K562 (cell line): ENCODE data around the gene SLX9. TPM values are rescaled to one million over a fixed set of nuclear protein-coding genes. Genes with fewer than 3 reads are reported as not detected.

Experiments used
- ATAC-seq: fragments of 200-7000 bp; cut with Tn5 transposase; 3 replicates; pipeline ENCODE4 v1.9.1; 2020; ENCODE audit warnings: moderate library complexity
- BruUV-seq: library from RNA; stranded (reverse); fragments of 400-500 nt; replicated peaks from 2 replicates; lab custom pipeline; 2021; lab: Mats Ljungman, UMichigan
- CTCF ChIA-PET: fragments of 300-600 bp; formaldehyde crosslinking; extraction: SDS; loops from one replicate; lab custom pipeline; 2021; ENCODE audit warnings: low intra/inter-chr PET ratio; lab: Yijun Ruan, JAX
- POLR2A ChIA-PET: fragments of 300-600, 350-650 bp; sonication (Branson Sonifier 250); formaldehyde crosslinking; extraction: SDS; loops from one replicate; lab custom pipeline; 2021; ENCODE audit warnings: antibody characterized with exemption, inconsistent platforms; lab: Yijun Ruan, JAX
- DNase-seq, 4 experiments: peaks; one replicate each; pipeline versions ENCODE4 v3.0.0 to v3.0.0-alpha.2; 2011 to 2018; ENCODE audit warnings: low spot score in 3 of 4, mixed read lengths in 3 of 4; ENCODE audit errors: extremely low read depth in 1 of 4
- FAIRE-seq: peaks from 2 replicates; lab custom pipeline; 2011; peaks lifted over from hg19 to GRCh38; lab: Jason Lieb, UNC
- H2AFZ ChIP-seq: 2 replicates; pipeline ENCODE4 v1.6.0; 2011; ENCODE audit warnings: low read depth, low read length, control low read depth, inconsistent platforms
- H3K27ac ChIP-seq: fragments of 200-600 bp; 3 replicates; pipeline ENCODE4 v1.8.0; 2011; ENCODE audit warnings: low read depth, mild to moderate bottlenecking, control low read depth, inconsistent platforms, low read length, moderate library complexity, mixed read lengths; ENCODE audit errors: extremely low read depth
- H3K27me3 ChIP-seq, 2 experiments: fragments of 300-600 bp in 1 of 2; 2 replicates in 1 of 2; 3 replicates in 1 of 2; pipeline versions ENCODE4 v1.6.0 to v1.8.0; 2011; ENCODE audit warnings: inconsistent platforms in 2 of 2, low read length in 2 of 2, mild to moderate bottlenecking in 1 of 2, mixed read lengths in 1 of 2, moderate library complexity in 1 of 2; ENCODE audit not compliant: control insufficient read depth in 2 of 2, insufficient read depth in 2 of 2
- H3K36me3 ChIP-seq: fragments of 300-600 bp; 3 replicates; pipeline ENCODE4 v1.8.0; 2011; ENCODE audit warnings: mild to moderate bottlenecking, low read length, inconsistent platforms; ENCODE audit not compliant: control insufficient read depth, insufficient read depth
- H3K4me1 ChIP-seq, 2 experiments: fragments of 200-600 bp in 1 of 2; replicated peaks in 1 of 2; 2 replicates in 1 of 2; 3 replicates in 1 of 2; pipeline versions ENCODE4 v1.5.1 to v1.8.0; 2011; ENCODE audit warnings: inconsistent platforms in 2 of 2, low read length in 2 of 2, mild to moderate bottlenecking in 1 of 2, mixed read lengths in 1 of 2, moderate library complexity in 1 of 2; ENCODE audit not compliant: control insufficient read depth in 2 of 2, insufficient read depth in 2 of 2
- H3K4me2 ChIP-seq: 2 replicates; pipeline ENCODE4 v1.6.1; 2011; ENCODE audit warnings: low read length, control low read depth, inconsistent platforms, mixed read lengths; ENCODE audit not compliant: insufficient read depth
- H3K4me3 ChIP-seq: fragments of 200-600 bp; sonication (generic), shearing (Covaris generic); 2 replicates; pipeline ENCODE4 v1.5.1; 2016; ENCODE audit warnings: control low read depth, inconsistent platforms
- H3K79me2 ChIP-seq: fragments of 200-600 bp; 3 replicates; pipeline ENCODE4 v1.8.0; 2011; ENCODE audit warnings: low read length, inconsistent platforms; ENCODE audit not compliant: control insufficient read depth, insufficient read depth
- H3K9ac ChIP-seq, 2 experiments: 2 replicates each; pipeline versions ENCODE4 v1.6.0 to v1.6.1; 2011; ENCODE audit warnings: low read depth in 2 of 2, low read length in 2 of 2, control low read depth in 1 of 2, inconsistent platforms in 1 of 2, mild to moderate bottlenecking in 1 of 2, mixed read lengths in 1 of 2; ENCODE audit not compliant: insufficient read depth in 1 of 2
- H3K9me1 ChIP-seq: one replicate; pipeline ENCODE4 v1.6.0; 2011; ENCODE audit warnings: inconsistent platforms, mild to moderate bottlenecking, low read length, moderate library complexity; ENCODE audit not compliant: control insufficient read depth, insufficient read depth
- H3K9me3 ChIP-seq: replicated peaks from 2 replicates; pipeline ENCODE4 v1.5.1; 2011; ENCODE audit warnings: low read depth, low read length, inconsistent platforms; ENCODE audit not compliant: control insufficient read depth, insufficient read depth
- H4K20me1 ChIP-seq: replicated peaks from 2 replicates; pipeline ENCODE4 v1.6.1; 2011; ENCODE audit warnings: low read length, inconsistent platforms, mixed read lengths; ENCODE audit not compliant: control insufficient read depth, insufficient read depth
- MTA3 ChIP-seq: fragments of 450-650 bp; formaldehyde crosslinking; IDR thresholded peaks from 2 replicates; pipeline ENCODE4 v1.6.1; 2017; ENCODE audit warnings: mild to moderate bottlenecking, borderline replicate concordance
- WGBS: fragments of 100-300 bp; shearing (Covaris generic); methylation state at CpG from one replicate; pipeline ENCODE4 v1.1.6; 2016; ENCODE audit warnings: low coverage, mixed read lengths; ENCODE audit not compliant: insufficient coverage; ENCODE audit errors: missing lambda C conversion rate; 5-methylcytosine and 5-hydroxymethylcytosine counted together
- in situ Hi-C: fragments of 300-500 bp; cut with MboI; formaldehyde crosslinking; loops from 4 replicates; pipeline ENCODE4 v1.15.0; 2018; ENCODE audit warnings: inconsistent platforms, mixed read lengths
- intact Hi-C: fragments of 100-400 bp; cut with micrococcal nuclease; formaldehyde crosslinking; loops from 2 replicates; pipeline ENCODE4 v1.14.2; 2022
- polyA plus RNA-seq, 8 experiments: library from polyadenylated mRNA; depleted of rRNA in 4 of 8; stranded (reverse) in 5 of 8; unstranded in 3 of 8; fragments of >200 nt; fragmentation: Nextera tagmentation in 2 of 8; fragmentation: Illumina TruSeq in 1 of 8; extraction: Ambion mirVana in 2 of 8; extraction: Trizol in 1 of 8; gene quantifications; 2 replicates each; pipeline versions ENCODE4 v1.2.1 to v1.2.3, GENCODE V29; 2011 to 2014; ENCODE audit warnings: inconsistent platforms in 1 of 8, missing spikeins in 1 of 8
- total RNA-seq, 7 experiments: library from RNA; depleted of rRNA in 6 of 7; stranded (reverse); fragments of >200 nt in 6 of 7; fragmentation: Illumina TruSeq in 2 of 7; extraction: Trizol in 2 of 7; gene quantifications; 2 replicates each; pipeline versions ENCODE4 v1.2.1 to v1.2.3, GENCODE V29; 2011 to 2021; ENCODE audit warnings: low replicate concordance in 1 of 7
- TF ChIP-seq, protein P1 (sequence below): sonication (generic); formaldehyde crosslinking; IDR thresholded peaks from 2 replicates; pipeline ENCODE4 v1.8.0; 2022; ENCODE audit warnings: mild to moderate bottlenecking, missing genetic modification reagents

The SLX9 gene
- total and polyA plus RNA-seq, 9 of the 15 experiments (the other 6 are each of a cell fraction or from before 2014, with no cell fraction given) = 1.2 to 75.5 (median 16.5) TPM

DNA sequence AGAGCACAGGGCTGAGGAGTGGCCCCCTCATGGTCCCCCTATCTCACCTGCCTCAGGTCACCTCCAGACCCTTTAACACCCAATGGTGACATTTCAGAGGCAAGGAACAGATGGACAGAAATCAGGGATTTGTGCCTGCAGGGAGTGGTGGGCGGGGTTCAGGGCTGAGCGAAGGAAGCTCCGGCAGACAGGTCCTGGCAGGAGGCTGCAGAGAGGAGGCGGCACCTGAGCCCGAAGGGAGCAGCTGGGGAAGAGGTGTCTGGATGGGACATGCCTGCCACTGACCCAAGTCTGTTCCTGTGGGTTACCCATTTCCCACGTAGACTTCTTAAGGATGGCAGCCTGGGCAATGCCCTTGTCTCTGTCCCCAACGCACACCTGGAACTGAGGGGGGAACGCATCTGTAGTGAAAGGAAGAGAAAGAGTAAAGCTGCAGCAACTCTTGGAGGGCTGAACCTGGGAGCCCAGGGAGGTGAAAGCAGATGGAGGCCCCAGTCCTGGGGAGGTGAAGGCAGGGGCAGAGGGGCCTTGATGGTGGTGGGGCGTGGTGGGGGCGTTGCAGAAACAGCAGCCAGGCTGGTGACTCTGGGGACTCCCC lies 72.9 kb downstream of the SLX9 start:
- 8% methylated on average over 10 of the region's 10 CpGs for WGBS
- ChIA-PET CTCF (no interaction called here), POLR2A (interaction anchor here (0.5 to 0.7 kb wide), 3 partner anchors 34 to 212 kb away, joined by 3 to 4 read pairs (median 3); no protein-coding TSS in a partner anchor)
- Histone ChIP-seq H3K79me2 (no peaks in the 10 kb centered on the region), H3K9me1 (no peaks in the 10 kb centered on the region), H3K27ac (no peak overlapping the region), H3K4me1 (peaks cover 0 to 31% of the 10 kb centered on the region in 2 experiments; a peak in 2 of 5 replicates), H3K27me3 (peaks cover 70% of the 10 kb centered on the region in 2 experiments), H3K36me3 (no peaks in the 10 kb centered on the region), H4K20me1 (no peaks in the 10 kb centered on the region; the same call in 1 of the 2 replicates), H3K4me2 (no peak overlapping the region), H3K9ac (no peak overlapping the region), H3K4me3 (no peak overlapping the region), H3K9me3 (no peaks in the 10 kb centered on the region), H2AFZ (no peak overlapping the region)
- FAIRE-seq = no peak
- in situ Hi-C loops (no loop called here), intact Hi-C loops (loop anchor here (10.0 kb wide), 1 partner anchor 122 kb away; no protein-coding TSS in a partner anchor)
- DNase-seq = no peak
- peak; percentile 15; the same call in 1 of the 3 replicates for ATAC-seq
- no TSS peak for BruUV-seq
- TF ChIP-seq, protein P1, sequence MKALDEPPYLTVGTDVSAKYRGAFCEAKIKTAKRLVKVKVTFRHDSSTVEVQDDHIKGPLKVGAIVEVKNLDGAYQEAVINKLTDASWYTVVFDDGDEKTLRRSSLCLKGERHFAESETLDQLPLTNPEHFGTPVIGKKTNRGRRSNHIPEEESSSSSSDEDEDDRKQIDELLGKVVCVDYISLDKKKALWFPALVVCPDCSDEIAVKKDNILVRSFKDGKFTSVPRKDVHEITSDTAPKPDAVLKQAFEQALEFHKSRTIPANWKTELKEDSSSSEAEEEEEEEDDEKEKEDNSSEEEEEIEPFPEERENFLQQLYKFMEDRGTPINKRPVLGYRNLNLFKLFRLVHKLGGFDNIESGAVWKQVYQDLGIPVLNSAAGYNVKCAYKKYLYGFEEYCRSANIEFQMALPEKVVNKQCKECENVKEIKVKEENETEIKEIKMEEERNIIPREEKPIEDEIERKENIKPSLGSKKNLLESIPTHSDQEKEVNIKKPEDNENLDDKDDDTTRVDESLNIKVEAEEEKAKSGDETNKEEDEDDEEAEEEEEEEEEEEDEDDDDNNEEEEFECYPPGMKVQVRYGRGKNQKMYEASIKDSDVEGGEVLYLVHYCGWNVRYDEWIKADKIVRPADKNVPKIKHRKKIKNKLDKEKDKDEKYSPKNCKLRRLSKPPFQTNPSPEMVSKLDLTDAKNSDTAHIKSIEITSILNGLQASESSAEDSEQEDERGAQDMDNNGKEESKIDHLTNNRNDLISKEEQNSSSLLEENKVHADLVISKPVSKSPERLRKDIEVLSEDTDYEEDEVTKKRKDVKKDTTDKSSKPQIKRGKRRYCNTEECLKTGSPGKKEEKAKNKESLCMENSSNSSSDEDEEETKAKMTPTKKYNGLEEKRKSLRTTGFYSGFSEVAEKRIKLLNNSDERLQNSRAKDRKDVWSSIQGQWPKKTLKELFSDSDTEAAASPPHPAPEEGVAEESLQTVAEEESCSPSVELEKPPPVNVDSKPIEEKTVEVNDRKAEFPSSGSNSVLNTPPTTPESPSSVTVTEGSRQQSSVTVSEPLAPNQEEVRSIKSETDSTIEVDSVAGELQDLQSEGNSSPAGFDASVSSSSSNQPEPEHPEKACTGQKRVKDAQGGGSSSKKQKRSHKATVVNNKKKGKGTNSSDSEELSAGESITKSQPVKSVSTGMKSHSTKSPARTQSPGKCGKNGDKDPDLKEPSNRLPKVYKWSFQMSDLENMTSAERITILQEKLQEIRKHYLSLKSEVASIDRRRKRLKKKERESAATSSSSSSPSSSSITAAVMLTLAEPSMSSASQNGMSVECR = 0 out of 2 replicates have a peak, but pooled peaks have one; percentile 23
- TF ChIP-seq MTA3 = no peak
